Stimulated activated CD4-positive, alpha-beta T cell treated with anti-CD3 and anti-CD28 coated beads, Interleukin-15, amount 100 ng/mL, for 24 hours (primary cell): ENCODE data around the gene FOLR2.

Experiments used
- DNase-seq: peaks from one replicate; pipeline ENCODE4 v3.0.0-alpha.2; 2020

Gene FOLR2

GRCh38 chr11:72230764-72231365, 14.3 kb downstream of the FOLR2 start:
- no peak for DNase-seq

GRCh38 chr11:72231396-72232259, 15.0 kb downstream of the FOLR2 start:
- DNase-seq, result no peak

- no peak for DNase-seq
Measured at GRCh38 chr11:72232260-72233055, 15.9 kb downstream of the FOLR2 start.

DNA sequence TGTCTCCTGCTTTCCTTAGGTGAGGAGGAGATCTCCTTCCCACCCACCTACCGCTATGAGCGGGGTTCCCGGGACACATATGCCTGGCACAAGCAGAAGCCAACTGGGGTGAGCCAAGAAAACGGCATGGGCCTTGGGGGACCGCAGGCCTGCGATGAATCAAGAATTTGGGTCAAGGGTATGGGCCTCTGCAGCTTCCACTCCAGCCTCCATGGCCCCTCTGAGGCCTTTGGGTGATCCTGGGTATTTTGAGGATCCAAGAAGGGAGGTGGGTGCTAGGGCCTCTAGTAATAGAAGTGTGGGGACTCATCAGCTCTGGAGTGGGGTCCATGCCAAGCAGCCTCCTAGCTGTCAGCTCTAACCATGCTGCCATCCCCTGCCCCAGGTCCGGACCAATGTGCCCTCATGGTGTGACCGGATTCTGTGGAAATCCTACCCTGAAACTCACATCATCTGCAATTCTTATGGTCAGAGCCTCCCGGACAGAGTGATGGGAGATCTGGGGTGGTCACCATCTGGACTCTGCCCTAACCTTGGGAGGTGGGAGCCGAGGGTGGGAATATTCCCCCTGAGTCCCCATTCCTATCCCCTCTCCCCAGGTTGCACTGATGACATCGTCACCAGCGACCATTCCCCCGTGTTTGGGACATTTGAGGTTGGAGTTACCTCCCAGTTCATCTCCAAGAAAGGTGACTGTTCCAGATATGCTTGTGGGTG, 16.6 kb downstream of the FOLR2 start:
- no peak for DNase-seq

DNA sequence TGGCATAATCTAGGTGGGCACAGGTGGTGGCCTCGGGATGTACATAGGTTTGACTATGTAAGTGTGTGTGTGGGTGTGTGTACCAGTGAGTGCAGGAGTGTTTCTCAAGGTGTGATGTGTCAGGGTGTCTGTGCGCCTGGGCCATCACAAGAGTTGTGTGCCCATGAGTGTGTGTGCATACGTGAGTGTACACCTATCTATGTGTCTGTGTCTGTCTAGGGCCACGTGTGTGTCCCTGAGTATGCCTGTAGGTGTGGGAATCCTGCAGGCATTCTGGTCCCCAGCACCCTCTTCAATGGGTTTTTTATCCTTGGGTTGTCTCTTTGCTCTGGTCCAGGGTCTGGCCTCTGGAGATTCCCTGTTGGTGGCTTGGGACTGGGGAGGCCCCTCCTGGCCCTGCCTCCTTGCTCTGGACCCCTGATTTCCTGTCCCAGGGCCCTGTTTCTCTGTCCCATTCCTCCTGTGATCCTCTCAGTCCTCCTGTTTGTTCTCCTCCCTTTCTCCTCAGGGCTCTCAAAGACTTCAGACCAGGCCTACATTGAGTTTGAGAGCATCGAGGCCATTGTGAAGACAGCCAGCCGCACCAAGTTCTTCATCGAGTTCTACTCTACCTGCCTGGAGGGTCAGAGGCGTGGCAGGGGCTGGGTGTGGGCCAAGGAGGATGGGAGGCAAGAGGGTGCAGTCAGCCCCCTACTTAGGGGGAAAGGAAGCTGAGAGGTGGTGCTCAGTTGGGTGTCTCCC, 17.3 kb downstream of the FOLR2 start:
- no peak for DNase-seq

GRCh38 chr11:72234514-72234830, 17.9 kb downstream of the FOLR2 start:
- DNase-seq, result no peak

GRCh38 chr11:72234920-72235319, 18.3 kb downstream of the FOLR2 start:
- DNase-seq, result no peak

DNA sequence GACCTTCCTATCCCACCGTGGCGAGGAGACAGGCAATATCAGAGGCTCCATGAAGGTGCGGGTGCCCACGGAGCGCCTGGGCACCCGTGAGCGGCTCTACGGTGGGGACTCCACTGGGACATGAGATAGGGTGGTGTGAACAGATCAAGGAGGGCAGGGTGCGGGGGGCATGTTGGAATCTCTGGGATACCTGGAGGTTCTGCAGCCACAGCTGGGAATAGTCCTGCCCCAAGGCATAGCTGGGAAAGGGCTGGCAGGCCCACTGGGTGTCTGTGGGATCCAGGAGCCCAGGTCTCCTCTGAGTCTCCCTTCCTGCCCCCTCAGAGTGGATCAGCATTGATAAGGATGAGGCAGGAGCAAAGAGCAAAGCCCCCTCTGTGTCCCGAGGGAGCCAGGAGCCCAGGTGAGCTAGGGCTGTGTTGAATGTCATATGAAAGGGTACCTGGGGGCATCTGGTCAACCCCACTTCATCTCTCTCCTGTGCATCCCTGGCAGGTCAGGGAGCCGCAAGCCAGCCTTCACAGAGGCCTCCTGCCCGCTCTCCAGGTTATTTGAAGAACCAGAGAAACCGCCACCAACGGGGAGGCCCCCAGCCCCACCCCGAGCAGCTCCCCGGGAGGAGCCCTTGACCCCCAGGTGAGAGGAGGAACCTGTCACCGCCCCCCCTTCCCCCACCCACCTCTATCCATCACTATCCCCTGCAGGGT, 18.9 kb downstream of the FOLR2 start:
- no peak for DNase-seq

DNA sequence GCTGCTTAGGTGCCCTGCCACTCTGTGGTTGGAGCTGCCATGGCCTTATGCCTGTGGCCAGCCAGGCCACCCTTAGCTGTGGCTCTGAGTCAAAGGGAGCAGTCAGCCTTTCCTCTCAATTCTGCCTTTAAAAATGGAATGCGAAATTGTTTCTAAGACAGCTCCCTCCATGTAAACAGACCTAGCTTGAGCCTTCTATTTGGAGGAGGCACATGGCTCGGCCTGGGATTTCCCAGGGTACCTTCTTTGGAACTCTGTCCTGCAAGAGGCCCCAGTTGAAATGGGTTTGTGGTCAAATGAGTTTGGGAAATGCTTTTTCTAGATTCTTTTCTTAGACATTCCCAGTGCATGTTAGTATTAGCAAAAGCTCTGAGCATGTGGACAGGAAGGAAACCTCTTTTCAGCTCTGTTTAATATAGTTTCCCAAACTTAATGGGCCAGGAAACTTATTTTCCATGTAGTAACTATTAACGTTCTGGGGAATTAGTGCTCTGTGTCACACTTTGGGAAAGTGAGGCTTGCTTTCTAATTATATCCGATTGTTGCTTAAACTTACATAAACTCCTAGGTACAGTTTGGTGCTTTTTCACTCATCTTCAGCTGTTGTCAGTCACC, 19.6 kb downstream of the FOLR2 start:
- DNase-seq, result no peak

DNA sequence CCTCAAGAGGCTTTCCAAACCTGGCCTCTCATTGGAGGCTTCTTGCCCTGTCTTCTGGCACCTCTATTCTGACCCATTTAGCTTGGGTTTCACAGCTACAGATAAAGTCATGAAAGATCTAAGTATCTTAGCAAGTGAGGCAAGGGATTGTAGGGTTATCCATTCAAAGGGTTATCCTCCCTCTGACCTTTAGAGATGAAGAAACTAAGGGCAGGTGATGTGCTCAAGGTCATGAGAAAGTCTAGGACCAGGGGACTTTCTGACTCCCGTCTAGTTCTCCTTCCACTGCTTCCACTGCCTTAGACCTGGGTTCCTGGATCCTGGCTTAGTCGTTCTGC, 20.1 kb downstream of the FOLR2 start:
- DNase-seq, result no peak

GRCh38 chr11:72237112-72237931, 20.7 kb downstream of the FOLR2 start:
- DNase-seq, result no peak

DNA sequence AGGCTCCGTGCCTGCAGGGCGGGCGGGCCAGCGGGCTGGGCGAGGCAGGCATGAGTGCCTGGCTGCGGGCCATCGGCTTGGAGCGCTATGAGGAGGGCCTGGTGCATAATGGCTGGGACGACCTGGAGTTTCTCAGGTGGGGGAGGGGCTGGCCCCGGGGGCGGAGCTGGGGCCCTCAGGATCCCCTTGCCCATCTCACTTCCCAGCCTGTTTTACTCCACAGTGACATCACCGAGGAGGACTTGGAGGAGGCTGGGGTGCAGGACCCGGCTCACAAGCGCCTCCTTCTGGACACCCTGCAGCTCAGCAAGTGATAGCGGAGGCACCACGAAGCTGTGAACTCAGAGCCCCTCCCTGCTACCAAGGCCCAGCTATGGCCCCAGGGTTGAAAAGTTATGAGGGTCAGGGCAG, 21.5 kb downstream of the FOLR2 start:
- DNase-seq, result peak; percentile 68

DNA sequence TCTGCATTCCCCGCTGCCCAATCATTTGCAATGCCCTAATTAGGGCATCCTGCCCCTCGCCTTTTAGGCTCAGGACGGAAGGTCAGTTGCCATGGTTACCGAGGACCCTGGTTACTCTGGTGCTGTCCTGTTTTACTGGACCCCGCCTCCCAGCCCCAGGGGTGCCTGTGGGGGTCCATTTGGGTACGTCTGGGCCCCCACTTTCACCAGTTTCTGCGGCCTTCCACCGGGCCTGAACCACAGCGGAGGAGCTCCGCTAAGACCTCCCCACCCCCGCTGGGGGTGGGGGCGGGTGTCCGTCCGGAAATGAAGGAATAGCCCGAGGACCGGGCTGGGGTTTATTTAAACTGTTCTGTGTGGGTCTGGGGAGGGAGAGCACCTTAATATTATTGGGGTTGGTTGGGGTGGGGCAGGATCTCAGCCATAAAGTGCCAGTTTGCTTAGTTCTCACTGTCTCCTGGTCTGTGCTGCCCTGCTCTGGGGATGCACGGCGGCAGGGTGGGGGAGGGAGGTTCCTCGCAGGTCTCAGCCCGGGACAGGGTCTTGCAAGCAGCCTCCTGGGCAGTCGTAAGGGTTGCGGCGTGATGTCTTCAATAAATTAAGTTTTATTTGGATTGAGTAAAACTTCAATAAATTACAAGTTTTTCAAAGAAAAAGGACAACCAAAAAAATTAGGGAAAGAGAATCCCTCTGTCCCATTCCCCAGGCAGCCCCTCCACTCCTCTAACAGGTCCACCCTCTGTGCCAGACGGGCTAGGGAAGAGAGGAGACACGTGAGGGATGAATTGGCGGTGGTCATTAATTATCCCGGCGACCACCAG, 22.1 kb downstream of the FOLR2 start:
- no peak for DNase-seq

- peak; percentile 37 for DNase-seq
Measured at GRCh38 chr11:72239313-72239848, 22.8 kb downstream of the FOLR2 start.

DNA sequence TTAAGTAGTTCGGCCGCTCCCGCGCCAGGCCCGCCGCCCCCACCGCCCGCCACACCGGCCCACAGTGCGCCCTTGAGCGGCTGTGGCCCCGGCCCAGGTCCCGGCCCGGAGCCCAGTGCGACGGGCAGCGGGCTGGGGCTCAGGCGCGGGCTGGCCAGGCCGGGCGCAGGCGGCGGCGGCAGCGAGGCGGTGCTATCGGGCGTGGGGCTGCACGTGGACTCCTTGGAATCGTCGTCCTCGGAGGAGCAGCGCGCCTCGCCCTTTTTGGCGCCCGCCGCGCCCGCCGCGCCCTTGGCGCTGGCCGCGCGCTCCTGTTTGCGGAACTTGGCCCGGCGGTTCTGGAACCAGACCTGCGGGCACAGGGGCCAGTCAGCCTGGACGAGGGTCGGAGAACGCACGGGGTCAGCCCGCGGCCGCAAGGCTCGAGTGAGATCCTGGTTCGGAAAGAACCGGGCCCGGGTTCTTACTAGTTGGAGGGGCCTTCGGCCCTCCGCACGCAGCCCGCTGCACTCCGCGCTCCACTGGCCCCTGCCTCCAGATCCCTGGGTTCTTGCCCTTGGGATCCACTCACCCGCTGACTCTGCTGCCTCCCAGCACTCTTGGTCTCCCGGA, 23.4 kb downstream of the FOLR2 start:
- peak; percentile 32 for DNase-seq

- DNase-seq, result peak; percentile 37
Measured at GRCh38 chr11:72240461-72241290, 24.1 kb downstream of the FOLR2 start.

DNA sequence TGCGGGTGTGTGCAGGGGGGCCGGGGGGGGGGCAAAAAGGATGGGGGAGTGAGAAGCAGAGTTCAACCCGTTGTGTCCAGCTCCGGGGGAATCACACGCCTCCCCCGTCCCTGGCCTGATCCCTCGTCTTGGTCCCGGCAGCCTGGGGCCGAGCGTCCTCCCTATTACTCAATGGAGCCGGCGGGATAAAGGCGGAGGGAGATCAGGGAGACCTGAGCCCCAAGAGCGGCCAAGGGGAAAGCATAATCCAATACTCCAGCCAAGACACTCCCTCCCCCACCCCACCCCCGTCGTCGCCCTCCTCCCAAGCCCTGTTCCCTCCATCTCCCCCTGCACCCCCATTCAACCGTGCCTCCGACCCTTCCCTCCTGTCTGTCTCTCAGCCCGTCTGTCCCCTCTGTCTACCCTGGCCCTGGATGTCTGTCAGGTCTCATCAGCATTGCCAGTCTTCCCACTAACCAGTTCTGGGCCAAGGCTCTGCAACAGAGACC, 24.7 kb downstream of the FOLR2 start:
- DNase-seq, result no peak

- no peak for DNase-seq
Measured at GRCh38 chr11:72242141-72242540, 25.5 kb downstream of the FOLR2 start.
